Testis (tissue), 2 donors: Measurements from ENCODE around the gene PSMB10.

Experiments
- CTCF ChIP-seq, 3 experiments: fragments of 450-650 bp in 2 of 3; fragments of 200-600 bp in 1 of 3; sonication (generic) in 1 of 3; IDR thresholded peaks; one replicate each; pipeline ENCODE4 v1.5.1; 2016 to 2019; ENCODE audit warnings: antibody characterized with exemption in 3 of 3, mild to moderate bottlenecking in 2 of 3, moderate library complexity in 1 of 3
- POLR2A ChIP-seq: fragments of 450-650 bp; IDR thresholded peaks from one replicate; pipeline ENCODE4 v1.6.1; 2017; ENCODE audit warnings: antibody characterized with exemption, mild to moderate bottlenecking, moderate library complexity

- TF ChIP-seq CTCF (IDR thresholded peaks at IDR 0.05): no peak
- TF ChIP-seq POLR2A: no peak
Observed at GRCh38 chr16:67924140-67924906, 12.3 kb downstream of the PSMB10 start.
